K562 (cell line): Measurements from ENCODE around the gene POLR2J. TPM values are rescaled to one million over a fixed set of nuclear protein-coding genes. Genes with fewer than 3 reads are reported as not detected.
A peak's percentile ranks its signal among the peaks of the same experiment; 100 is the strongest.

ENCODE experiments used
- ATAC-seq: fragments of 200-7000 bp; cut with Tn5 transposase; 3 replicates; pipeline ENCODE4 v1.9.1; 2020; ENCODE audit warnings: moderate library complexity
- BruUV-seq: library from RNA; stranded (reverse); fragments of 400-500 nt; replicated peaks from 2 replicates; lab custom pipeline; 2021; lab: Mats Ljungman, UMichigan
- CTCF ChIA-PET: fragments of 300-600 bp; formaldehyde crosslinking; extraction: SDS; loops from one replicate; lab custom pipeline; 2021; ENCODE audit warnings: low intra/inter-chr PET ratio; lab: Yijun Ruan, JAX
- POLR2A ChIA-PET: fragments of 300-600, 350-650 bp; sonication (Branson Sonifier 250); formaldehyde crosslinking; extraction: SDS; loops from one replicate; lab custom pipeline; 2021; ENCODE audit warnings: antibody characterized with exemption, inconsistent platforms; lab: Yijun Ruan, JAX
- DNase-seq, 4 experiments: peaks; one replicate each; pipeline versions ENCODE4 v3.0.0 to v3.0.0-alpha.2; 2011 to 2018; ENCODE audit warnings: low spot score in 3 of 4, mixed read lengths in 3 of 4; ENCODE audit errors: extremely low read depth in 1 of 4
- FAIRE-seq: peaks from 2 replicates; lab custom pipeline; 2011; peaks lifted over from hg19 to GRCh38; lab: Jason Lieb, UNC
- H2AFZ ChIP-seq: 2 replicates; pipeline ENCODE4 v1.6.0; 2011; ENCODE audit warnings: low read depth, low read length, control low read depth, inconsistent platforms
- H3K27ac ChIP-seq: fragments of 200-600 bp; 3 replicates; pipeline ENCODE4 v1.8.0; 2011; ENCODE audit warnings: low read depth, mild to moderate bottlenecking, control low read depth, inconsistent platforms, low read length, moderate library complexity, mixed read lengths; ENCODE audit errors: extremely low read depth
- H3K27me3 ChIP-seq, 2 experiments: fragments of 300-600 bp in 1 of 2; 2 replicates in 1 of 2; 3 replicates in 1 of 2; pipeline versions ENCODE4 v1.6.0 to v1.8.0; 2011; ENCODE audit warnings: inconsistent platforms in 2 of 2, low read length in 2 of 2, mild to moderate bottlenecking in 1 of 2, mixed read lengths in 1 of 2, moderate library complexity in 1 of 2; ENCODE audit not compliant: control insufficient read depth in 2 of 2, insufficient read depth in 2 of 2
- H3K36me3 ChIP-seq: fragments of 300-600 bp; 3 replicates; pipeline ENCODE4 v1.8.0; 2011; ENCODE audit warnings: mild to moderate bottlenecking, low read length, inconsistent platforms; ENCODE audit not compliant: control insufficient read depth, insufficient read depth
- H3K4me1 ChIP-seq, 2 experiments: fragments of 200-600 bp in 1 of 2; replicated peaks in 1 of 2; 2 replicates in 1 of 2; 3 replicates in 1 of 2; pipeline versions ENCODE4 v1.5.1 to v1.8.0; 2011; ENCODE audit warnings: inconsistent platforms in 2 of 2, low read length in 2 of 2, mild to moderate bottlenecking in 1 of 2, mixed read lengths in 1 of 2, moderate library complexity in 1 of 2; ENCODE audit not compliant: control insufficient read depth in 2 of 2, insufficient read depth in 2 of 2
- H3K4me2 ChIP-seq: 2 replicates; pipeline ENCODE4 v1.6.1; 2011; ENCODE audit warnings: low read length, control low read depth, inconsistent platforms, mixed read lengths; ENCODE audit not compliant: insufficient read depth
- H3K4me3 ChIP-seq: fragments of 200-600 bp; sonication (generic), shearing (Covaris generic); 2 replicates; pipeline ENCODE4 v1.5.1; 2016; ENCODE audit warnings: control low read depth, inconsistent platforms
- H3K79me2 ChIP-seq: fragments of 200-600 bp; 3 replicates; pipeline ENCODE4 v1.8.0; 2011; ENCODE audit warnings: low read length, inconsistent platforms; ENCODE audit not compliant: control insufficient read depth, insufficient read depth
- H3K9ac ChIP-seq, 2 experiments: 2 replicates each; pipeline versions ENCODE4 v1.6.0 to v1.6.1; 2011; ENCODE audit warnings: low read depth in 2 of 2, low read length in 2 of 2, control low read depth in 1 of 2, inconsistent platforms in 1 of 2, mild to moderate bottlenecking in 1 of 2, mixed read lengths in 1 of 2; ENCODE audit not compliant: insufficient read depth in 1 of 2
- H3K9me1 ChIP-seq: one replicate; pipeline ENCODE4 v1.6.0; 2011; ENCODE audit warnings: inconsistent platforms, mild to moderate bottlenecking, low read length, moderate library complexity; ENCODE audit not compliant: control insufficient read depth, insufficient read depth
- H3K9me3 ChIP-seq: replicated peaks from 2 replicates; pipeline ENCODE4 v1.5.1; 2011; ENCODE audit warnings: low read depth, low read length, inconsistent platforms; ENCODE audit not compliant: control insufficient read depth, insufficient read depth
- H4K20me1 ChIP-seq: replicated peaks from 2 replicates; pipeline ENCODE4 v1.6.1; 2011; ENCODE audit warnings: low read length, inconsistent platforms, mixed read lengths; ENCODE audit not compliant: control insufficient read depth, insufficient read depth
- EGR1 ChIP-seq: fragments of 450-650 bp; conservative IDR thresholded peaks from 2 replicates; pipeline ENCODE4 v1.6.1; 2017; ENCODE audit warnings: mild to moderate bottlenecking
- FOSL1 ChIP-seq: fragments of 200-800 bp; sonication (Bioruptor generic); conservative IDR thresholded peaks from 2 replicates; pipeline ENCODE4 v1.6.1; 2016; ENCODE audit warnings: missing genetic modification characterization, missing compliant biosample characterization
- KDM4B ChIP-seq, 2 experiments: fragments of 450-650 bp in 1 of 2; sonication (generic) in 1 of 2; IDR thresholded peaks; 2 replicates each; pipeline ENCODE4 v1.6.1; 2016 to 2017; ENCODE audit warnings: borderline replicate concordance in 2 of 2, antibody characterized with exemption in 1 of 2, low read depth in 1 of 2, mild to moderate bottlenecking in 1 of 2
- SNRNP70 ChIP-seq: fragments of 200-400 bp; formaldehyde crosslinking; optimal IDR thresholded peaks from 2 replicates; pipeline ENCODE3; 2017; ENCODE audit warnings: low read depth, low read length
- ZNF121 ChIP-seq: sonication (generic); formaldehyde crosslinking; conservative IDR thresholded peaks from 2 replicates; pipeline ENCODE4 v1.8.0; 2022; ENCODE audit warnings: missing genetic modification reagents
- WGBS: fragments of 100-300 bp; shearing (Covaris generic); methylation state at CpG from one replicate; pipeline ENCODE4 v1.1.6; 2016; ENCODE audit warnings: low coverage, mixed read lengths; ENCODE audit not compliant: insufficient coverage; ENCODE audit errors: missing lambda C conversion rate; 5-methylcytosine and 5-hydroxymethylcytosine counted together
- in situ Hi-C: fragments of 300-500 bp; cut with MboI; formaldehyde crosslinking; loops from 4 replicates; pipeline ENCODE4 v1.15.0; 2018; ENCODE audit warnings: inconsistent platforms, mixed read lengths
- intact Hi-C: fragments of 100-400 bp; cut with micrococcal nuclease; formaldehyde crosslinking; loops from 2 replicates; pipeline ENCODE4 v1.14.2; 2022
- polyA plus RNA-seq, 8 experiments: library from polyadenylated mRNA; depleted of rRNA in 4 of 8; stranded (reverse) in 5 of 8; unstranded in 3 of 8; fragments of >200 nt; fragmentation: Nextera tagmentation in 2 of 8; fragmentation: Illumina TruSeq in 1 of 8; extraction: Ambion mirVana in 2 of 8; extraction: Trizol in 1 of 8; gene quantifications; 2 replicates each; pipeline versions ENCODE4 v1.2.1 to v1.2.3, GENCODE V29; 2011 to 2014; ENCODE audit warnings: inconsistent platforms in 1 of 8, missing spikeins in 1 of 8
- total RNA-seq, 7 experiments: library from RNA; depleted of rRNA in 6 of 7; stranded (reverse); fragments of >200 nt in 6 of 7; fragmentation: Illumina TruSeq in 2 of 7; extraction: Trizol in 2 of 7; gene quantifications; 2 replicates each; pipeline versions ENCODE4 v1.2.1 to v1.2.3, GENCODE V29; 2011 to 2021; ENCODE audit warnings: low replicate concordance in 1 of 7
- TF ChIP-seq, protein P1 (sequence below), 2 experiments: fragments of 450-650 bp in 1 of 2; sonication (generic) in 1 of 2; formaldehyde crosslinking in 1 of 2; IDR thresholded peaks in 1 of 2; conservative IDR thresholded peaks in 1 of 2; 2 replicates each; pipeline versions ENCODE4 v1.6.1 to v1.8.1; 2016 to 2023; ENCODE audit warnings: mild to moderate bottlenecking in 2 of 2, moderate library complexity in 2 of 2, inconsistent platforms in 1 of 2, missing genetic modification reagents in 1 of 2

Gene POLR2J
- total and polyA plus RNA-seq, 9 of the 15 experiments (the other 6 are each of a cell fraction or from before 2014, with no cell fraction given): 32.3 to 220 (median 113) TPM

DNA sequence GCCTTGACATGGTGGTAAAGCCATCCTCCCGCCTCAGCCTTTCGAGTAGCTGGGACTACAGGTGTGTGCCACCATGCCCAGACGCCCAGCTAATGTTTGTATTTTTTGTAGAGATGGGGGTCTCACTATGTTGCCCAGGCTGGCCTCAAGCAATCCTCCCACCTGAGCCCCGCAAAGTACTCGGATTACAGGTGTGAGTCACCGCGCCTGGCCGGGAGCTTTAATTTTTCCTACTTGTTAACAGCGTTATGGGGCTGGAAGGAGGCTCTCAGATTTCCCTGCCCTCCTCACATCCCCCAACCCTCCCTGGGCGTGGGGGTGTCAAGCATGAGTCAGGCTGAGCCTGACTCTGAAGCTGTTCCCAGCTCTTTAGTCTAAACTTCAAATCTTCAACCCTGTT lies 22.4 kb downstream of the POLR2J start:
- H3K27ac ChIP-seq: no peak overlapping the region
- DNase-seq (peak in 1 of 4 experiments; percentile 44), FAIRE-seq (no peak), ATAC-seq (no peak; the same call in 2 of the 3 replicates)
- ChIA-PET POLR2A (interaction anchor here (0.6 to 1.2 kb wide), 4 partner anchors 8 to 870 kb away, joined by 3 to 5 read pairs (median 3); partner anchors contain the start of gene ALKBH4), CTCF (interaction anchor here (0.7 kb wide), 1 partner anchor 46 kb away, joined by 3 read pairs; no protein-coding TSS in a partner anchor)
- TF ChIP-seq ZNF121 (CRISPR knock-in tag) (peak; percentile 86), EGR1 (peak; percentile 59), FOSL1 (tag) (peak; percentile 33), KDM4B (IDR thresholded peaks at IDR 0.05; ENCODE audit: borderline replicate concordance in 2 of 2, low read depth in 1 of 2) (no peak), SNRNP70 (no peak)
- TF ChIP-seq, protein P1, sequence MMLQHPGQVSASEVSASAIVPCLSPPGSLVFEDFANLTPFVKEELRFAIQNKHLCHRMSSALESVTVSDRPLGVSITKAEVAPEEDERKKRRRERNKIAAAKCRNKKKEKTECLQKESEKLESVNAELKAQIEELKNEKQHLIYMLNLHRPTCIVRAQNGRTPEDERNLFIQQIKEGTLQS (IDR thresholded peaks at IDR 0.05): peak; percentile 43; the same call in 1 of the 2 replicates
- TF ChIP-seq, protein P1 (CRISPR knock-in tag; conservative IDR thresholded peaks at IDR 0.05): no peak
- H3K9ac ChIP-seq: no peak overlapping the region; a peak in 1 of 4 replicates
- no peak overlapping the region for H3K4me2 ChIP-seq
- no peak overlapping the region for H2AFZ ChIP-seq
- no peaks in the 10 kb centered on the region for H3K9me3 ChIP-seq
- BruUV-seq: no TSS peak
- H3K4me3 ChIP-seq: no peak overlapping the region
- no peaks in the 10 kb centered on the region for H3K27me3 ChIP-seq
- 0 out of 3 replicates have a peak, but pooled peaks cover 4% of the 10 kb centered on the region for H3K79me2 ChIP-seq
- intact Hi-C loops: no loop called here
- peaks cover 5 to 37% of the 10 kb centered on the region in 2 experiments; a peak in 3 of 5 replicates for H3K4me1 ChIP-seq
- 55% methylated on average over 10 of the region's 10 CpGs for WGBS
- H3K36me3 ChIP-seq: peaks cover 41% of the 10 kb centered on the region; the same call in 2 of the 3 replicates
- H3K9me1 ChIP-seq: peaks cover 3% of the 10 kb centered on the region
- H4K20me1 ChIP-seq: no peaks in the 10 kb centered on the region
- in situ Hi-C loops: loop anchor here (25.0 kb wide), 2 partner anchors 106 to 206 kb away; partner anchors contain the start of genes POLR2J2, POLR2J3, SPDYE2 and SPDYE2B
